Natural killer cell (primary cell): ENCODE results near the gene GPR107. TPM values are rescaled to one million over a fixed set of nuclear protein-coding genes. Genes with fewer than 3 reads are reported as not detected.

Experiments used
- ATAC-seq, 3 donors: fragments of 150-1000 bp in 2 of 3; fragments of 200-7000 bp in 1 of 3; cut with Tn5 transposase; 1 replicate in 1 of 3; 2 replicates in 2 of 3; pipeline ENCODE4 v1.10.0; 2021; ENCODE audit warnings: mild to moderate bottlenecking in 2 of 3, moderate library complexity in 2 of 3
- DNase-seq, 2 donors: peaks; one replicate each; pipeline versions ENCODE4 v3.0.0 to v3.0.0-alpha.2; 2013 to 2021; ENCODE audit warnings: mixed read lengths in 1 of 2
- H3K27ac ChIP-seq: one replicate; pipeline ENCODE4 v1.5.1; 2013; ENCODE audit warnings: mild to moderate bottlenecking, low read length
- H3K27me3 ChIP-seq: one replicate; pipeline ENCODE4 v1.6.1; 2013; ENCODE audit warnings: low read length; ENCODE audit not compliant: control insufficient read depth, insufficient read depth
- H3K36me3 ChIP-seq: one replicate; pipeline ENCODE4 v1.6.1; 2013; ENCODE audit warnings: low read length; ENCODE audit not compliant: control insufficient read depth, insufficient read depth
- H3K4me1 ChIP-seq: one replicate; pipeline ENCODE4 v1.6.1; 2013; ENCODE audit warnings: low read length; ENCODE audit not compliant: control insufficient read depth, insufficient read depth
- H3K4me3 ChIP-seq: one replicate; pipeline ENCODE4 v1.5.1; 2013; ENCODE audit warnings: low read length
- H3K9me3 ChIP-seq: one replicate; pipeline ENCODE4 v1.6.1; 2013; ENCODE audit warnings: low read length; ENCODE audit not compliant: control insufficient read depth, insufficient read depth
- H3K27ac Mint-ChIP-seq, 2 donors: one replicate each; pipeline ENCODE4 v1.8.0; 2022; ENCODE audit warnings: mild to moderate bottlenecking in 2 of 2, mixed read lengths in 2 of 2, moderate library complexity in 1 of 2
- H3K27me3 Mint-ChIP-seq, 2 donors: one replicate each; pipeline ENCODE4 v1.8.0; 2022; ENCODE audit warnings: low read depth in 2 of 2, mixed read lengths in 2 of 2
- H3K36me3 Mint-ChIP-seq: one replicate; pipeline ENCODE4 v1.8.0; 2022; ENCODE audit warnings: mixed read lengths
- H3K4me1 Mint-ChIP-seq, 2 donors: one replicate each; pipeline ENCODE4 v1.8.0; 2022; ENCODE audit warnings: mixed read lengths in 2 of 2
- H3K4me3 Mint-ChIP-seq: one replicate; pipeline ENCODE4 v1.8.0; 2022; ENCODE audit warnings: mild to moderate bottlenecking, moderate library complexity, mixed read lengths
- H3K9me3 Mint-ChIP-seq, 2 donors: one replicate each; pipeline ENCODE4 v1.8.0; 2022; ENCODE audit warnings: mixed read lengths in 2 of 2
- CTCF ChIP-seq: fragments of 200-600 bp; IDR thresholded peaks from one replicate; pipeline ENCODE4 v1.8.0; 2022; ENCODE audit warnings: antibody characterized with exemption
- WGBS: methylation state at CpG from one replicate; pipeline ENCODE4 v1.1.7; 2013; ENCODE audit warnings: missing lambda C conversion rate; ENCODE audit not compliant: insufficient coverage; 5-methylcytosine and 5-hydroxymethylcytosine counted together
- intact Hi-C: fragments of 100-400 bp; cut with micrococcal nuclease; formaldehyde crosslinking; loops from one replicate; pipeline ENCODE4 v1.14.2; 2022
- total RNA-seq, 4 donors: library from RNA; stranded (reverse); fragments of 120-200 nt in 1 of 4; gene quantifications; one replicate each; pipeline versions ENCODE4 v1.2.3 to v1.2.4, GENCODE V29; 2013 to 2022

The GPR107 gene
- total RNA-seq, 3 donors from 2014 or later (not counting 1 experiment from before 2014, with no cell fraction given): 32.9 to 49.5 (median 41.8) TPM

GRCh38 chr9:130045725-130046450 lies 7.8 kb upstream of the GPR107 start:
- Mint-ChIP-seq H3K27ac (peak overlapping the region; percentile 81 to 99), H3K27me3 (no peaks in the 10 kb centered on the region), H3K4me3 (peak overlapping the region; percentile 26), H3K36me3 (no peaks in the 10 kb centered on the region), H3K4me1 (peaks cover 38 to 48% of the 10 kb centered on the region in 2 donors), H3K9me3 (no peaks in the 10 kb centered on the region)
- no peaks in the 10 kb centered on the region for H3K27me3 ChIP-seq
- no peak overlapping the region for H3K4me3 ChIP-seq
- peaks cover 21% of the 10 kb centered on the region for H3K4me1 ChIP-seq
- intact Hi-C loops: loop anchor here (10.0 kb wide), 1 partner anchor 221 kb away; the partner anchor contains the start of gene TOR1A
- WGBS: no CpG with 5 or more reads among the region's 4 CpGs
- no peaks in the 10 kb centered on the region for H3K36me3 ChIP-seq
- H3K9me3 ChIP-seq: no peaks in the 10 kb centered on the region
- TF ChIP-seq CTCF: no peak
- no peak for DNase-seq
- peak overlapping the region; percentile 50 for H3K27ac ChIP-seq
- no peak for ATAC-seq

DNA sequence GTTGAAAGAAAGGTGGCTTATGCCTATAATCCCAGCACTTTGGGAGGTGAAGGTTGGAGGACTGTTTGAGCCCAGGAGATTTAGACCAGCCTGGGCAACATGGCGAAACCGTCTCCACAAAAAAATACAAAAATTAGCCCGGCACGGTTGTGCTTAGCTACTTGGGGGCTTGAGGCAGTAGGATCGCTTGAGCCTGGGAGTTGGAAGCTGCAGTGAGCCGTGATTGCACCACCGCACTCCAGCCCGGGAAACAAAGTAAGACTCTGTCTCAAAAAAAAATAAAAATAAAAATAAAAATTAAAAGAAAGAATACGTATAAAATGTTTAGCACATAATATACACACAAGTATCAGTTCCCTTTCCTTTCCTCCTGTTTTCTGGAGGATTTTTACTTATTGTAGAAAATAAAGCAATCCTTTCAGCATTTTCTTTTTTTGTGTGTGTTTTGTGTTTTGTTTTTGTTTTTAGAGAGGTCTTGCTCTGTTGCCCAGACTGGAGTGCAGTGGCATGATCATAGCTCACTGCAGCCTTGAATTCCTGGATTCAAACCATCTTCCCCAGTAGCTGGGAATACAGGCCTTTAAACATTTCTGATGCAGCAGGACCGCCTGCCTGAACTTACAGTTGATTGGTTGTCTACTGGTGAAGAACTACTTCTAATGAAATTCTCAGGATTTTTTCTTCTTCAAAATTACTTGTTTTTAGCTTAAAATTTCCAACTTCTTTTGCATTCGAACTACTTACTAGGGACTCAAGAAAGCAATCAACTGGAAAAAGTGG lies 4.1 kb upstream of the GPR107 start:
- no peaks in the 10 kb centered on the region for H3K27me3 Mint-ChIP-seq
- no peak overlapping the region for H3K4me3 Mint-ChIP-seq
- ATAC-seq (no peak), DNase-seq (no peak)
- H3K36me3 Mint-ChIP-seq: no peaks in the 10 kb centered on the region
- Histone ChIP-seq H3K36me3 (peaks cover 2% of the 10 kb centered on the region), H3K4me1 (peaks cover 25% of the 10 kb centered on the region), H3K4me3 (no peak overlapping the region), H3K9me3 (no peaks in the 10 kb centered on the region), H3K27me3 (no peaks in the 10 kb centered on the region), H3K27ac (no peak overlapping the region)
- intact Hi-C loops: loop anchor here (10.0 kb wide), 1 partner anchor 225 kb away; the partner anchor contains the start of gene TOR1A
- H3K9me3 Mint-ChIP-seq: no peaks in the 10 kb centered on the region
- peaks cover 17 to 31% of the 10 kb centered on the region in 2 donors for H3K4me1 Mint-ChIP-seq
- whole genome bisulfite sequencing: 98% methylated on average over 6 of the region's 11 CpGs
- no peak for TF ChIP-seq CTCF
- no peak overlapping the region for H3K27ac Mint-ChIP-seq

DNA sequence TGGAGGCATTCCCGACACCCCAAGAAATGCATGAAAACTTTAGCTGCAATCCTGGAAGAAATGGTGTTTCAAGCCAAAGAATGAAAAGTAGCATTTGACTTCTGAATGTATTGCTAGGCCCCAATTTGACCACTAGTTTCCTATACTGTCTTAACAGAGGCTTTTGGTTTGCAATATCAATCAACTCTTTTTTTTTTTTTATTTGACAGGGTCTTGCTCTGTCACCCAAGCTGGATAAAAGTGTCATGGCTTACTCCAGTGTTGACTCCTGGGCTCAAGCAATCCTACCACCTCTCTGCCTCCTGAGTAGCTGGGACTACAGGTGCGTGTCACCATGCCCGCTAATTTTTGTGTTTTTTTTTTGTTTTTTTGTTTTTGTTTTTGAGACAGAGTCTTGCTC lies 3.2 kb upstream of the GPR107 start:
- Histone ChIP-seq H3K4me3 (no peak overlapping the region), H3K9me3 (no peaks in the 10 kb centered on the region), H3K36me3 (peaks cover 2% of the 10 kb centered on the region), H3K27me3 (no peaks in the 10 kb centered on the region), H3K4me1 (peaks cover 26% of the 10 kb centered on the region), H3K27ac (no peak overlapping the region)
- WGBS: 97% methylated on average over 3 of the region's 3 CpGs
- H3K9me3 Mint-ChIP-seq: no peaks in the 10 kb centered on the region
- no peak overlapping the region for H3K4me3 Mint-ChIP-seq
- H3K27me3 Mint-ChIP-seq: no peaks in the 10 kb centered on the region
- TF ChIP-seq CTCF: no peak
- no peak for ATAC-seq
- H3K36me3 Mint-ChIP-seq: no peaks in the 10 kb centered on the region
- no peak for DNase-seq
- intact Hi-C loops: no loop called here
- peaks cover 11 to 28% of the 10 kb centered on the region in 2 donors for H3K4me1 Mint-ChIP-seq
- no peak overlapping the region for H3K27ac Mint-ChIP-seq
